ENCODE measurements around the gene TDRD3.

GRCh38 chr13:60509601-60510386 lies 112.8 kb downstream of the TDRD3 start:
- TF ChIP-seq CTCF (IDR thresholded peaks at IDR 0.05; ENCODE audit: low read depth, low read length, missing input control) (no peak), REST (IDR thresholded peaks at IDR 0.05) (no peak), SP1 (IDR thresholded peaks at IDR 0.05) (no peak), ATF3 (IDR thresholded peaks at IDR 0.05) (no peak), YY1 (IDR thresholded peaks at IDR 0.05) (no peak), TAF1 (conservative IDR thresholded peaks at IDR 0.05) (no peak), MAX (IDR thresholded peaks at IDR 0.05) (no peak), JUND (IDR thresholded peaks at IDR 0.05) (no peak), GABPA (IDR thresholded peaks at IDR 0.05 in 1 of 2, conservative IDR thresholded peaks at IDR 0.05 in 1 of 2) (no peak), EGR1 (IDR thresholded peaks at IDR 0.05; ENCODE audit: low read depth in 2 of 2) (no peak), RAD21 (IDR thresholded peaks at IDR 0.05) (no peak), RXRA (IDR thresholded peaks at IDR 0.05) (no peak), ZBTB33 (IDR thresholded peaks at IDR 0.05) (no peak)

Measured in liver (tissue), 3 donors.